Stomach (tissue), 4 donors: ENCODE measurements around the gene PPP1R3G.

Experiments
- EP300 ChIP-seq: sonication (generic); formaldehyde crosslinking; IDR thresholded peaks from one replicate; pipeline ENCODE4 v1.6.1; 2017; ENCODE audit warnings: antibody characterized with exemption
- TF ChIP-seq, protein P1 (sequence below), 7 experiments: fragments of 450-650 bp in 4 of 7; fragments of 200-600 bp in 3 of 7; sonication (generic) in 3 of 7; IDR thresholded peaks; one replicate each; pipeline ENCODE4 v1.5.1; 2016 to 2019; ENCODE audit warnings: antibody characterized with exemption in 7 of 7, control low read depth in 2 of 7, mild to moderate bottlenecking in 1 of 7

DNA sequence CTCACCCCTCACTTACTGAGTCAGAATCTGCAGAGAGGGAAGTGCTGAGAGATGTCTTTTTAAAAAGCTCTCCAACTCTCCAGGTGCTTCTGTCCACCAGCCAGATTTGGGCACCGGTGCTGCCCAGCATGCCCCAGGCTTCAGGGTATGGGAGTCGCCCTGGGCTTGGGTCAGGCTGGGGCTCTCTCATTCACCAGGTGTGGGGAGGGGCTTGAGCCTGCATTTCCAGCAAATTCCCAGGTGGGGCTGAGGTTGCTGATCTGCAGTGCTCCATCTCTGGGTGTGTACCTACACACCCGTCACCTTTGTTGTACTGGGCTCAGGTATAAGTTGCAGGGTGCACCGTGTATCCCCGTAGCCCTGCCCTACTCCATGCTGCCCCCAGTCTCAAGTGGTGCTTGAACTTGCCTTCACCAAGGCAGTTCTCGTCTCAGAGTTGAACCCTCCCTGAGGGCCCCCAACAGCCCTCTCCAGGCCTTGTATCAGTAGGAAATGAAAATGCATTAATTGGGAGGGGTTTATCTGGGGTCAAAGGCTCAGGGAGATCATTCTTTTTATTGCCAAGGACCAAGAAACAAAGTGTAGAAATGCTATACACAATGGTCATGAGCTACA lies 23.5 kb downstream of the PPP1R3G start:
- TF ChIP-seq, protein P1, sequence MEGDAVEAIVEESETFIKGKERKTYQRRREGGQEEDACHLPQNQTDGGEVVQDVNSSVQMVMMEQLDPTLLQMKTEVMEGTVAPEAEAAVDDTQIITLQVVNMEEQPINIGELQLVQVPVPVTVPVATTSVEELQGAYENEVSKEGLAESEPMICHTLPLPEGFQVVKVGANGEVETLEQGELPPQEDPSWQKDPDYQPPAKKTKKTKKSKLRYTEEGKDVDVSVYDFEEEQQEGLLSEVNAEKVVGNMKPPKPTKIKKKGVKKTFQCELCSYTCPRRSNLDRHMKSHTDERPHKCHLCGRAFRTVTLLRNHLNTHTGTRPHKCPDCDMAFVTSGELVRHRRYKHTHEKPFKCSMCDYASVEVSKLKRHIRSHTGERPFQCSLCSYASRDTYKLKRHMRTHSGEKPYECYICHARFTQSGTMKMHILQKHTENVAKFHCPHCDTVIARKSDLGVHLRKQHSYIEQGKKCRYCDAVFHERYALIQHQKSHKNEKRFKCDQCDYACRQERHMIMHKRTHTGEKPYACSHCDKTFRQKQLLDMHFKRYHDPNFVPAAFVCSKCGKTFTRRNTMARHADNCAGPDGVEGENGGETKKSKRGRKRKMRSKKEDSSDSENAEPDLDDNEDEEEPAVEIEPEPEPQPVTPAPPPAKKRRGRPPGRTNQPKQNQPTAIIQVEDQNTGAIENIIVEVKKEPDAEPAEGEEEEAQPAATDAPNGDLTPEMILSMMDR (IDR thresholded peaks at IDR 0.05), result no peak
- no peak for TF ChIP-seq EP300
